Measurements from ENCODE around the gene ETF1. TPM values are rescaled to one million over a fixed set of nuclear protein-coding genes. Genes with fewer than 3 reads are reported as not detected.

ETF1 gene
- polyA plus RNA-seq, 3 donors: 34.8 to 71.4 (median 61.6) TPM

DNA sequence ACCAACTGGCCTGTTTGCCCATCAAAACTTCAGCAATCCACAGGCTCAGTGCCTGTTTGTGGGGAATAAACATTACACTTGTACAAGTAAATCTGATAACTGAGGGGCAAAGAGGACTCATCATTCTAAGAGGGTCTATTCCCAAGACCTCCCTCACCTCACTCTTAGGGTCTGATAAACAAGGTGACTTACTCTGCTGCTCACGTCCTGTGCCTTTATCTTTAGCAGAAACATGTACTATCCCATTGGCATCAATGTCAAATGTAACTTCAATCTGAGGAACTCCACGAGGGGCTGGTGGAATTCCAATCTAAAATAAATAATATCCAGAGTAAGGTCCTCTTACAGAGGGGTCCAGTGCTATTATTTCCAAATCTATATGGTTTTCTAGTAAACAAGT is 14.6 kb upstream of the ETF1 start:
- H3K27me3 Mint-ChIP-seq (ENCODE audit: low read depth in 3 of 3): no peaks in the 10 kb centered on the region
- Histone ChIP-seq H3K9me3 (replicated peaks in 1 of 2; ENCODE audit: control insufficient read depth in 1 of 2, insufficient read depth in 1 of 2, low read length in 2 of 2) (no peaks in the 10 kb centered on the region), H3K27ac (ENCODE audit: low read depth in 1 of 2, low read length in 2 of 2) (peak overlapping the region in 1 of 2 donors; percentile 4), H3K4me1 (ENCODE audit: control insufficient read depth in 1 of 2, insufficient read depth in 2 of 2, low read length in 2 of 2) (no peaks in the 10 kb centered on the region), H3K79me2 (ENCODE audit: insufficient read depth, low read length) (peaks cover 9% of the 10 kb centered on the region), H3K36me3 (replicated peaks in 1 of 2; ENCODE audit: control insufficient read depth in 1 of 2, insufficient read depth in 2 of 2, low read length in 2 of 2) (peaks cover 83 to 95% of the 10 kb centered on the region in 2 donors), H3K27me3 (ENCODE audit: control insufficient read depth in 2 of 2, insufficient read depth in 2 of 2, low read length in 2 of 2) (no peaks in the 10 kb centered on the region), H4K20me1 (ENCODE audit: insufficient read depth, low read length) (peaks cover 59% of the 10 kb centered on the region), H3K4me3 (replicated peaks in 1 of 3; ENCODE audit: low read depth in 2 of 3, low read length in 3 of 3) (no peak overlapping the region), H3K4me2 (replicated peaks; ENCODE audit: extremely low read depth, low read length, poor library complexity, severe bottlenecking) (no peak overlapping the region), H3K9ac (ENCODE audit: insufficient read depth, low read length, poor library complexity, severe bottlenecking) (no peak overlapping the region), H2AFZ (ENCODE audit: insufficient read depth, low read depth, low read length, poor library complexity, severe bottlenecking) (no peak overlapping the region)
- peaks cover 83 to 95% of the 10 kb centered on the region in 2 donors for H3K36me3 Mint-ChIP-seq
- WGBS (ENCODE audit: insufficient coverage): 92% methylated on average over 1 of the region's 2 CpGs
- H3K4me1 Mint-ChIP-seq: no peaks in the 10 kb centered on the region
- no peak for TF ChIP-seq CTCF (IDR thresholded peaks at IDR 0.05)
- intact Hi-C loops (cut with micrococcal nuclease): no loop called here
- H3K9me3 Mint-ChIP-seq: no peaks in the 10 kb centered on the region
- no peak overlapping the region for H3K27ac Mint-ChIP-seq
- no peak overlapping the region for H3K4me3 Mint-ChIP-seq
- DNase-seq: no peak

DNA sequence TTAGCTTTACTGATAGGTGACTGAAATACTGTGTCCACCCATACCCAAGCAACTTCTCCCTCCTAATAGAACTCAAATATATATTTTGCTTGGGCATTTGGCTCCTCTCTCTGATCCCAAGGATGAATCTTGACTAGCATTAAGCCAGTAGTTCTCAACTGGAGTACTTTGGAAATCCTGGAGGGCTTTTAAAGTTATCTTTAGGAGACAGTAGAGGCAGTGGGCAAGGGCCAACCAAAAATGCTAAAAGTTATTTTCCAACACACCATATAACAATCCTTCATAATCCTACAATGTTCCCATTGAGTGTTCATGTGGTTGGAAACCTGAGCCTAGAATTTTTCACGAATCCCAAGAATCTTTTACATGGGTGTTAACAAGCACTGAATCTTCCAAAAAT is 11.1 kb upstream of the ETF1 start:
- no peaks in the 10 kb centered on the region for H3K9me3 Mint-ChIP-seq
- H3K36me3 Mint-ChIP-seq: peaks cover 54 to 76% of the 10 kb centered on the region in 2 donors

More for the DNA sequence above, 11.1 kb upstream of the ETF1 start:
- peaks cover 5% of the 10 kb centered on the region for H3K79me2 ChIP-seq (ENCODE audit: insufficient read depth, low read length)
- no peak overlapping the region for H3K4me3 ChIP-seq (replicated peaks in 1 of 3; ENCODE audit: low read depth in 2 of 3, low read length in 3 of 3)
- H3K9ac ChIP-seq (ENCODE audit: insufficient read depth, low read length, poor library complexity, severe bottlenecking): no peak overlapping the region
- no peak for DNase-seq
- Mint-ChIP-seq H3K4me1 (no peaks in the 10 kb centered on the region), H3K27ac (no peak overlapping the region), H3K27me3 (ENCODE audit: low read depth in 3 of 3) (peaks cover 0 to 1% (median 0%) of the 10 kb centered on the region in 3 donors), H3K4me3 (no peak overlapping the region)
- WGBS (ENCODE audit: insufficient coverage): no CpG with 5 or more reads among the region's 1 CpG
- intact Hi-C loops (cut with micrococcal nuclease): no loop called here
- no peaks in the 10 kb centered on the region for H3K9me3 ChIP-seq (replicated peaks in 1 of 2; ENCODE audit: control insufficient read depth in 1 of 2, insufficient read depth in 1 of 2, low read length in 2 of 2)
- H2AFZ ChIP-seq (ENCODE audit: insufficient read depth, low read depth, low read length, poor library complexity, severe bottlenecking): no peak overlapping the region
- no peak for TF ChIP-seq CTCF (IDR thresholded peaks at IDR 0.05)
- peaks cover 54 to 60% of the 10 kb centered on the region in 2 donors for H3K36me3 ChIP-seq (replicated peaks in 1 of 2; ENCODE audit: control insufficient read depth in 1 of 2, insufficient read depth in 2 of 2, low read length in 2 of 2)
- H3K4me2 ChIP-seq (replicated peaks; ENCODE audit: extremely low read depth, low read length, poor library complexity, severe bottlenecking): no peak overlapping the region
- no peaks in the 10 kb centered on the region for H3K27me3 ChIP-seq (ENCODE audit: control insufficient read depth in 2 of 2, insufficient read depth in 2 of 2, low read length in 2 of 2)
- H3K27ac ChIP-seq (ENCODE audit: low read depth in 1 of 2, low read length in 2 of 2): peak overlapping the region in 1 of 2 donors; percentile 6
- peaks cover 41% of the 10 kb centered on the region for H4K20me1 ChIP-seq (ENCODE audit: insufficient read depth, low read length)
- H3K4me1 ChIP-seq (ENCODE audit: control insufficient read depth in 1 of 2, insufficient read depth in 2 of 2, low read length in 2 of 2): no peaks in the 10 kb centered on the region
